HG03457 (cell line): ENCODE data around the gene STYK1.

ENCODE experiments used
- ATAC-seq: cut with Tn5 transposase; IDR thresholded peaks from one replicate; pipeline ENCODE4 v1.9.1; 2021; ENCODE audit warnings: moderate number of reproducible peaks; ENCODE audit not compliant: unreplicated experiment

STYK1 gene

DNA sequence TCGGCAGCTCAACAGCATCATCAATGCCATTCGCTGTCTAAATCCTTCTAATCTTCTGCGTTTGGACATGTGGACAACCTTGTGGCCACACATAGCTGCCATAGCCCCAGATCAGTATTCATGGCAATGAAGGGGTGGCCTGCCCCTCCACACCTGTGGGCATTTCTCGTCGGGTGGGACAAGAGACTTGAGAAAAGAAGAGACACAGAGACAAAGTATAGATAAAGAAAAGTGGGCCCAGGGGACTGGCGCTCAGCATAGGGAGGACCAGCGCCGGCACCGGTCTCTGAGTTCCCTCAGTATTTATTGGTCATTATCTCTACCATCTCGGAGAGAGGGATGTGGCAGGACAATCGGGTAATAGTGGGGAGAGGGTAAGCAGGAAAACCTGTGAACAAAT lies 102.7 kb downstream of the STYK1 start:
- no peak for ATAC-seq
